A673 (cell line): ENCODE measurements around the gene RHBDF2. TPM values are rescaled to one million over a fixed set of nuclear protein-coding genes. Genes with fewer than 3 reads are reported as not detected.

Source experiments
- BruUV-seq: library from RNA; stranded (reverse); fragments of 400-500 nt; replicated peaks from 2 replicates; lab custom pipeline; 2021; lab: Mats Ljungman, UMichigan
- CTCF ChIA-PET: fragments of 300-600 bp; sonication (Branson Sonifier 250); formaldehyde crosslinking; loops from one replicate; lab custom pipeline; 2022; ENCODE audit warnings: antibody characterized with exemption; lab: Charles Lee
- POLR2A ChIA-PET: fragments of 300-600 bp; sonication (Branson Sonifier 250); formaldehyde crosslinking; loops from one replicate; lab custom pipeline; 2022; ENCODE audit warnings: antibody characterized with exemption; ENCODE audit not compliant: low non-redundant PET; lab: Charles Lee
- DNase-seq: peaks from one replicate; pipeline ENCODE4 v3.0.0-alpha.2; 2015; ENCODE audit warnings: low spot score
- H3K27ac ChIP-seq: fragments of 200-600 bp; sonication (generic); 2 replicates; pipeline ENCODE4 v1.5.1; 2016; ENCODE audit warnings: mixed run types, low read depth, mild to moderate bottlenecking, mixed read lengths, antibody characterized with exemption, low read length; ENCODE audit not compliant: poor library complexity, severe bottlenecking
- H3K27me3 ChIP-seq: fragments of 200-600 bp; sonication (generic); replicated peaks from 2 replicates; pipeline ENCODE4 v1.6.1; 2017; ENCODE audit warnings: mixed run types, low read depth, mild to moderate bottlenecking, mixed read lengths, antibody characterized with exemption, low read length; ENCODE audit not compliant: insufficient read depth, poor library complexity
- H3K36me3 ChIP-seq: fragments of 200-600 bp; sonication (generic); 2 replicates; pipeline ENCODE4 v1.6.1; 2016; ENCODE audit warnings: mixed run types, mild to moderate bottlenecking, mixed read lengths, antibody characterized with exemption, low read length; ENCODE audit not compliant: insufficient read depth, poor library complexity, severe bottlenecking
- H3K4me1 ChIP-seq: fragments of 200-600 bp; sonication (generic); 2 replicates; pipeline ENCODE4 v1.6.1; 2017; ENCODE audit warnings: mixed run types, mild to moderate bottlenecking, mixed read lengths, antibody characterized with exemption, low read length; ENCODE audit not compliant: insufficient read depth, poor library complexity, severe bottlenecking
- H3K4me3 ChIP-seq: fragments of 200-600 bp; sonication (generic); 2 replicates; pipeline ENCODE4 v1.5.1; 2016; ENCODE audit warnings: low read depth, mixed run types, mild to moderate bottlenecking, mixed read lengths, low read length; ENCODE audit not compliant: poor library complexity, severe bottlenecking
- H3K9me3 ChIP-seq: fragments of 200-600 bp; sonication (generic); 2 replicates; pipeline ENCODE4 v1.6.1; 2016; ENCODE audit warnings: mixed run types, low read depth, mild to moderate bottlenecking, mixed read lengths, antibody characterized with exemption, low read length; ENCODE audit not compliant: poor library complexity, severe bottlenecking
- CTCF ChIP-seq: fragments of 300-800, 200-600 bp; sonication (generic); conservative IDR thresholded peaks from 2 replicates; pipeline ENCODE4 v1.5.1; 2017; ENCODE audit warnings: low read depth, mild to moderate bottlenecking, antibody characterized with exemption, low read length, moderate library complexity, mixed read lengths
- EZH2 ChIP-seq: fragments of 200-600 bp; sonication (generic); IDR thresholded peaks from 2 replicates; pipeline ENCODE4 v1.6.1; 2017; ENCODE audit warnings: borderline replicate concordance, low read depth, mild to moderate bottlenecking, mixed read lengths, antibody characterized with exemption, low read length; ENCODE audit not compliant: poor library complexity, severe bottlenecking
- intact Hi-C: fragments of 100-400 bp; cut with micrococcal nuclease; formaldehyde crosslinking; loops from one replicate; pipeline ENCODE4 v1.10.0; 2022; ENCODE audit not compliant: unreplicated experiment
- total RNA-seq: library from RNA; stranded (reverse); gene quantifications from 2 replicates; pipeline ENCODE4 v1.2.3, GENCODE V29; 2021

RHBDF2 gene
- total RNA-seq, 1 experiment from 2014 or later, result 20.4 TPM

GRCh38 chr17:76542566-76542971, 41.3 kb upstream of the RHBDF2 start:
- H3K27me3 ChIP-seq, result peaks cover 5% of the 10 kb centered on the region
- intact Hi-C loops, result no loop called here
- no peak for TF ChIP-seq CTCF
- no peak for TF ChIP-seq EZH2
- no peaks in the 10 kb centered on the region for H3K36me3 ChIP-seq
- H3K4me3 ChIP-seq, result no peak overlapping the region
- peaks cover 44% of the 10 kb centered on the region for H3K4me1 ChIP-seq
- ChIA-PET CTCF (no interaction called here), POLR2A (no interaction called here)
- no peak for DNase-seq
- H3K9me3 ChIP-seq, result no peaks in the 10 kb centered on the region
- no TSS peak for BruUV-seq
- H3K27ac ChIP-seq, result no peak overlapping the region

GRCh38 chr17:76541739-76542454, 40.7 kb upstream of the RHBDF2 start:
- CTCF ChIA-PET, result no interaction called here
- POLR2A ChIA-PET, result no interaction called here

More at GRCh38 chr17:76541739-76542454, 40.7 kb upstream of the RHBDF2 start:
- TF ChIP-seq EZH2, result no peak
- TF ChIP-seq CTCF, result no peak
- BruUV-seq, result no TSS peak
- no peak overlapping the region for H3K4me3 ChIP-seq
- H3K27me3 ChIP-seq, result peaks cover 5% of the 10 kb centered on the region
- no peak overlapping the region for H3K27ac ChIP-seq
- intact Hi-C loops, result no loop called here
- no peaks in the 10 kb centered on the region for H3K9me3 ChIP-seq
- no peaks in the 10 kb centered on the region for H3K36me3 ChIP-seq
- peaks cover 40% of the 10 kb centered on the region for H3K4me1 ChIP-seq
- DNase-seq, result no peak
